ENCODE measurements around the gene LONRF2. TPM values are rescaled to one million over a fixed set of nuclear protein-coding genes. Genes with fewer than 3 reads are reported as not detected.
"Not testable (repeated sequence)": the region's sequence is repeated elsewhere in the genome, so short reads cannot be mapped to it uniquely, and the experiment has no call there.

LONRF2 gene
- 1 to 10 TPM; 1.3 to 2.5 (median 2.0) TPM for total RNA-seq

DNA sequence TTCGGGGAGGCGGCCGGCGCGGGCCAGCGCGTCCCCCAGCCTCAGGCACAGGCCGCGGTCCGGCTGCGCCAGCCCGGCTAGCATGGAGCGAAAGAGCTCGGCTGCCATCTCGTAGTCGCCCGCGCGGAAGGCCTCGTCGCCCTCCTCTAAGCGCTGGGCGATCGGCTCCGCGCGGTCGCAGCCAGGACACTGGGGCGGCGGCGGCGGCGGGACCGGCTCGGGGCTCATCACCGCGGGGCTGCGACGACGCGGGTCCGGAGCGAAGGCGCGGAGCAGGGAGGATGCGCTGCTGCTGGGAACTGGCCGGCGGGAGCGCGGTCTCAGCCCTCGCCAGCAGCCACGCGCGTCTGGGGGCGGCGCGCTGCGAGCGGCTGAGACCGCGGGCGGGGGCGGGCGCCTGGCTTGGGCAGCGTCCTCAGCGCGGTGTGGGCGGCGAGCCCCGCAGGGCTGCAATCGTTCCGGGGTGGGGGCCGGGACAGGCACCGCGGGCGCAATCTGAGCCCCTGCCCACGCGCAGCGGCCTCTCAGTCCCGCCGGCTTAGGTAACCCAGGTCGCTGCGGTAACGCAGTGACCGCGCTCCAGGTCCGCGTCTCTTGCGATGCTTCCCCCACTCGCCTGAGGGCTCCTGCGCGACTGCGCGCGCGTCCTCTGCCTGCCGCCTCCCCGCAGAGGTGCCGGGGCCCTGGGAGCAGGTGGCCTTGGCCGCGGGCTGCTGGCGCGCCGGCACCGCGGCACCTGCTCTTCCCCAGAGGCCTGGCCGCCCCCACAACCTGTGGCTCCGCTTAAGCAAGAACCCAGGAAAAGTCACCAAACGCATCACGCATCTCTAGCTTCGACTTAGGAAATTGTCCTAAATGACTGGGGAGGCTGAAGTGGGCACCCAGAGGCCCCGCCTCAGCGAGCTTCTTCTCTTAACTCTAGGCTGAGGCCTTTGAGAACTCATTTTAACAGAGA is at the start of gene LONRF2:
TSS of gene LONRF2 (minus strand) at position 636 of the 955 bp plus-strand sequence. CDS start at position 228, 408 bp downstream.
- Histone ChIP-seq H3K4me1 (peaks cover 19% of the 10 kb centered on the region), H3K36me3 (no peaks in the 10 kb centered on the region), H3K27ac (peak within 1 kb of the TSS; percentile 68), H3K9me3 (no peaks in the 10 kb centered on the region), H3K27me3 (peaks cover 44% of the 10 kb centered on the region), H3K4me3 (peak within 1 kb of the TSS; percentile 66)
- DNase-seq (ENCODE audit: low spot score in 2 of 2): no peak
- WGBS: 36% methylated on average over 5 of the region's 113 CpGs
- TF ChIP-seq EP300 (IDR thresholded peaks at IDR 0.05) (no peak), POLR2AphosphoS5 (IDR thresholded peaks at IDR 0.05) (no peak)

DNA sequence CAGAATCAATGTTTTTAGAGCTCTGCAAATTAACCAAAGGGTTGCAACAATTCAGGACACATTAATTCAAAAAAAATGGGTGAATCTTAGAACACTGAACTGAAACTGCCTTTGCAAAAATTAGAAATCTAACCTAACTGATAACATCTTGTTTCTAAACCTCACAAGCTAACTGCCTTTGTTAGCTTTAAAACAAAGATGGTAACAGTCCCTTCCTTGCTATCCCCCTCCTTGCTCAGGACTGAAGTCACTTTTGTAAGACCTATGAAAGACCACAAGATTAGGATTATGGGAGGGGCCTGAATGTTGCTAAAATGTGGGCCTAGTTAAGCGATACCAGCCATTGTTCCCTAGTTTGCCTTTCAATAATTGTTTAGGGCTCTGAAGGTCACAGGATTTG is 44.9 kb upstream of the LONRF2 start:
- Histone ChIP-seq H3K4me3 (no peak overlapping the region), H3K9me3 (no peaks in the 10 kb centered on the region), H3K27ac (no peak overlapping the region), H3K36me3 (no peaks in the 10 kb centered on the region), H3K4me1 (no peaks in the 10 kb centered on the region), H3K27me3 (no peaks in the 10 kb centered on the region)
- no peak for TF ChIP-seq EP300 (IDR thresholded peaks at IDR 0.05)
- TF ChIP-seq, protein P1, sequence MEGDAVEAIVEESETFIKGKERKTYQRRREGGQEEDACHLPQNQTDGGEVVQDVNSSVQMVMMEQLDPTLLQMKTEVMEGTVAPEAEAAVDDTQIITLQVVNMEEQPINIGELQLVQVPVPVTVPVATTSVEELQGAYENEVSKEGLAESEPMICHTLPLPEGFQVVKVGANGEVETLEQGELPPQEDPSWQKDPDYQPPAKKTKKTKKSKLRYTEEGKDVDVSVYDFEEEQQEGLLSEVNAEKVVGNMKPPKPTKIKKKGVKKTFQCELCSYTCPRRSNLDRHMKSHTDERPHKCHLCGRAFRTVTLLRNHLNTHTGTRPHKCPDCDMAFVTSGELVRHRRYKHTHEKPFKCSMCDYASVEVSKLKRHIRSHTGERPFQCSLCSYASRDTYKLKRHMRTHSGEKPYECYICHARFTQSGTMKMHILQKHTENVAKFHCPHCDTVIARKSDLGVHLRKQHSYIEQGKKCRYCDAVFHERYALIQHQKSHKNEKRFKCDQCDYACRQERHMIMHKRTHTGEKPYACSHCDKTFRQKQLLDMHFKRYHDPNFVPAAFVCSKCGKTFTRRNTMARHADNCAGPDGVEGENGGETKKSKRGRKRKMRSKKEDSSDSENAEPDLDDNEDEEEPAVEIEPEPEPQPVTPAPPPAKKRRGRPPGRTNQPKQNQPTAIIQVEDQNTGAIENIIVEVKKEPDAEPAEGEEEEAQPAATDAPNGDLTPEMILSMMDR (IDR thresholded peaks at IDR 0.05): no peak
- no peak for TF ChIP-seq POLR2AphosphoS5 (IDR thresholded peaks at IDR 0.05)
- WGBS: 73% methylated on average over 1 of the region's 1 CpG
- DNase-seq (ENCODE audit: low spot score in 2 of 2): no peak

DNA sequence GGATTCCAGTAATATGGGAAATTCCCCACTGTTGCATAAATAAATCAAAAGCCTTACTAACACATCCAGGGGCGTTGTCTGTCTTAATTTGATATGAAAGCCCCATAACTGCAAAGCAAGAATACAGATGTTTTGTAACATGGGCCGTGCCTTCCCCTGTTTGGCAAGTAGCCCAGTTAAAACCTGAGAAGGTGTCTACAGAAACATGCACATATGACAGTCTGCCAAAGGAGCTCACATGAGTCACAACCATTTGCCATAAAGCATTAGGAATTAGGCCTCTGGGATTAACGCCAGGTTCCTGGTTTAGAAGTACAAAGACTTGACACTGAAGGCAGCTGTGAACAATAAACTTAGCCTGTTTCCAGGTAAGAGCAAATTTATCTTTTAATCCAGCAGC is 43.1 kb upstream of the LONRF2 start:
- WGBS: 28% methylated on average over 3 of the region's 3 CpGs

DNA sequence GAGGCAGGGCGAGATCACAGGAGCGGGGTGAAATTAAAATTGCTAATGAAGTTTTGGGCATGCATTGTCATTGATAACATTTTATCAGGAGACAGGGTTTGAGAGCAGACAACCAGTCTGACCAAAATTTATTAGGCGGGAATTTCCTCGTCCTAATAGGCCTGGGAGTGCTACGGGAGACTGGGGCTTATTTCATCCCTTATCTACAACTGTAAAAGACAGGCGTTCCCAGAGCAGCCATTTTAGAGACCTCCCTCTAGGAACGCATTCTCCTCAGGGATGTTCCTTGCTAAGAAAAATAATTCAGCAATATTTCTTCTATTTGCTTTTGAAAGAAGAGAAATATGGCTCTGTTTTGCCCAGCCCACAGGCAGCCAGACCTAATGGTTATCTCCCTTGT is 40.0 kb upstream of the LONRF2 start:
- H3K36me3 ChIP-seq; H3K4me3 ChIP-seq; H3K4me1 ChIP-seq; H3K27me3 ChIP-seq; DNase-seq (ENCODE audit: low spot score in 2 of 2); H3K27ac ChIP-seq; H3K9me3 ChIP-seq: not testable (repeated sequence)
- 95% methylated on average over 7 of the region's 7 CpGs for WGBS

More for the DNA sequence above, 43.1 kb upstream of the LONRF2 start:
- Histone ChIP-seq H3K9me3 (no peaks in the 10 kb centered on the region), H3K4me3 (no peak overlapping the region), H3K4me1 (no peaks in the 10 kb centered on the region), H3K27ac (no peak overlapping the region), H3K27me3 (no peaks in the 10 kb centered on the region), H3K36me3 (no peaks in the 10 kb centered on the region)
- no peak for DNase-seq (ENCODE audit: low spot score in 2 of 2)
- TF ChIP-seq, protein P1 (IDR thresholded peaks at IDR 0.05): no peak
- no peak for TF ChIP-seq EP300 (IDR thresholded peaks at IDR 0.05)
- TF ChIP-seq POLR2A (IDR thresholded peaks at IDR 0.05): no peak
- TF ChIP-seq POLR2AphosphoS5 (IDR thresholded peaks at IDR 0.05): no peak

DNA sequence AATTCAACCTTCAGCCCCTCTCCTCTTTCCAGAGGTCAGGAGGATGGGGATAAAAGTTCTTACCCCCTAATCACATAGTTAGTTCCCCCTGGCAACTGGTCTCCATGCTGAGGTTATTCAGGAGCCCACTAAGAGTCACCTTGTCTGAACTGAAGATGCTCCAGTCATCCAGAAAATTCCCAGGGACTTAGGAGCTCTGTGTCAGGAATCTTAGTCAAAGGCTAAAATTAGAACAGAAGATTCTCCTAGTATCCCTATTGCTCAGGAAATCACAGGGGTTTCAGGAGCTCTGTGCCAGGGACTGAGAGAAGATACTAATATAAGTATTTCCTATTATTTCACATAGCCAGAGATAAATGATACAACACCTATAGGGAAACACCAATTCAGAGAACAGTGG is 37.3 kb upstream of the LONRF2 start:
- H3K36me3 ChIP-seq: no peaks in the 10 kb centered on the region
- no peak for TF ChIP-seq EP300 (IDR thresholded peaks at IDR 0.05)
- no peak for TF ChIP-seq POLR2AphosphoS5 (IDR thresholded peaks at IDR 0.05)
- TF ChIP-seq, protein P1 (IDR thresholded peaks at IDR 0.05): no peak
- no peak for TF ChIP-seq POLR2A (IDR thresholded peaks at IDR 0.05)
- no peak for DNase-seq (ENCODE audit: low spot score in 2 of 2)
- H3K27ac ChIP-seq: no peak overlapping the region
- H3K27me3 ChIP-seq: no peaks in the 10 kb centered on the region
- no peaks in the 10 kb centered on the region for H3K4me1 ChIP-seq
- no peaks in the 10 kb centered on the region for H3K9me3 ChIP-seq
- no peak overlapping the region for H3K4me3 ChIP-seq

DNA sequence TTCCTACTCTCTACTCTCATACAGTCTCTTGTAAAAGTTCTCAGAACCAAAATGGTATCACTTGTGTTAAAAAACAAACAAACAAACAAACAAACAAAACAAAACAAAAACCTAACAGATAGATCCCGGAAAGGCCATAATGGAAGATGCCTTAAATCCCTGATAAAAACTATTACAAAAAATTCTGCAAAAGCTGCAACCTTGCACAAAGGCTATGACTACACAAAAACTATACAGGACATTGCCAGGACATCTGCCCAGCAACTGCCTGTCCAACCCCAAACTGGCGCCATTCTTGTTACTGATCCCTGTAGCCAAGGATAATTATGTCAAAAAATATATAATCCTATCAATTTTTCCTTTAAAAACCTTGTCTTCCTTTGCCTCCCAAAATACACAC is 36.3 kb upstream of the LONRF2 start:
- DNase-seq (ENCODE audit: low spot score in 2 of 2): no peak
- 81% methylated on average over 2 of the region's 2 CpGs for WGBS
- Histone ChIP-seq H3K4me3 (no peak overlapping the region), H3K36me3 (no peaks in the 10 kb centered on the region), H3K9me3 (no peaks in the 10 kb centered on the region), H3K27ac (no peak overlapping the region), H3K27me3 (no peaks in the 10 kb centered on the region), H3K4me1 (no peaks in the 10 kb centered on the region)
- TF ChIP-seq POLR2AphosphoS5 (IDR thresholded peaks at IDR 0.05): no peak
- TF ChIP-seq POLR2A (IDR thresholded peaks at IDR 0.05): no peak
- no peak for TF ChIP-seq EP300 (IDR thresholded peaks at IDR 0.05)
- TF ChIP-seq, protein P1 (IDR thresholded peaks at IDR 0.05): no peak
